ENCODE data around the gene NMB. TPM values are rescaled to one million over a fixed set of nuclear protein-coding genes. Genes with fewer than 3 reads are reported as not detected.

Gene NMB
- total and polyA plus RNA-seq, 2 of the 13 experiments (the other 11 are each of a cell fraction or from before 2014, with no cell fraction given) = 10.4 to 25.4 TPM

DNA sequence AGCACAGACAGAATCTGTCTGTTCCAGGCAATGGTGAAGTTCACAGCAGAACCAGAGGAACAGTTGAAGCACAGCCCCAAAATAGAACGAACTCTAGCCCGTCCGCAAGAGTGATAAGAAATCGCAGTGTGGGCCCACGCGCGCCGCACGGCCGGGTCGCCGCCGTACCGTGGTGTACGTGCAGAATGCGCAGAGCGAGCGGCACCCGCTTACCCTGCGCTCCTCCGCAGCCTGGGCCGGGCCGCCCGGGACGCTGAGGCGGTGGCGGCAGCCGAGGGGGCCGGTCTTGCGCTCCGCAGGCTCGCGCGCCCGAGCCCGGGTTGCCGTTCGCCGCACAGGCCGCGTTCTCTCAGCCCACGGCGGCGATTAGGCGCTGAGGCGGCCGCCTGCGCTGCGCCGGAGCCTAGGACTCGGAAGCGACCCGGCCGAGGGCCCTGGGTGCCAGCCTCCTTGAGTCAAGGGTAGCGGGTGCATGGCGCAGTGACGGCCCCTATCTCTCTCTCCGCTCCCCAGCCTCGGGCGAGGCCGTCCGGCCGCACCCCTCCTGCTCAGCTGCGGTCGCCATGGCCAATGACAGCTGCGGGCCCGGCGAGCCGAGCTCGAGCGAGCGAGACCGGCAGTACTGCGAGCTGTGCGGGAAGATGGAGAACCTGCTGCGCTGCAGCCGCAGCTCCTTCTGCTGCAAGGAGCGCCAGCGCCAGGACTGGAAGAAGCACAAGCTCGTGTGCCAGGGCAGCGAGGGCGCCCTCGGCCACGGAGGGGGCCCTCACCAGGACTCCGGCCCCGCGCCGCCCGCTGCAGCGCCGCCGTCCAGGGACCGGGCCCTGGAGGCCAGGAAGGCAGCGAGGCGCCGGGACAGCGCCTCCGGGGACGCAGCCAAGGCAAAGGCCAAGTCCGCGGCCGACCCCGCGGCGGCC lies 24.4 kb downstream of the NMB start (continued):
- TF ChIP-seq ZNF142 (CRISPR knock-in tag; IDR thresholded peaks at IDR 0.05) (peak; percentile 86), GTF2F1 (IDR thresholded peaks at IDR 0.05; ENCODE audit: low read length) (no peak), ZNF556 (CRISPR knock-in tag; IDR thresholded peaks at IDR 0.05; ENCODE audit: borderline replicate concordance) (peak; percentile 80), FOXC1 (CRISPR knock-in tag; IDR thresholded peaks at IDR 0.05; ENCODE audit: borderline replicate concordance) (0 out of 2 replicates have a peak, but pooled peaks have one; percentile 6), GABPB1 (CRISPR knock-in tag; IDR thresholded peaks at IDR 0.05) (peak; percentile 72; the same call in 1 of the 2 replicates), NR3C1 (CRISPR knock-in tag; IDR thresholded peaks at IDR 0.05) (no peak), SRY (CRISPR knock-in tag; IDR thresholded peaks at IDR 0.05) (peak; percentile 53; the same call in 1 of the 2 replicates), CC2D1A (CRISPR knock-in tag; IDR thresholded peaks at IDR 0.05) (no peak), MEF2D (CRISPR knock-in tag; IDR thresholded peaks at IDR 0.05) (no peak), ZNF263 (CRISPR knock-in tag; IDR thresholded peaks at IDR 0.05) (peak; percentile 17; the same call in 1 of the 2 replicates), LCORL (IDR thresholded peaks at IDR 0.05) (no peak), LCORL (CRISPR knock-in tag; IDR thresholded peaks at IDR 0.05) (peak; percentile 62; the same call in 1 of the 2 replicates), KDM5B (CRISPR knock-in tag; IDR thresholded peaks at IDR 0.05; ENCODE audit: borderline replicate concordance) (no peak; the same call in 1 of the 2 replicates), SOX5 (CRISPR knock-in tag; IDR thresholded peaks at IDR 0.05; ENCODE audit: borderline replicate concordance) (peak; percentile 56; the same call in 1 of the 2 replicates), ZNF512B (CRISPR knock-in tag; IDR thresholded peaks at IDR 0.05; ENCODE audit: borderline replicate concordance) (no peak), FOXA1 (IDR thresholded peaks at IDR 0.05) (no peak), FOXA1 (CRISPR knock-in tag; IDR thresholded peaks at IDR 0.05) (peak; percentile 22; the same call in 1 of the 2 replicates), ZNF292 (CRISPR knock-in tag; IDR thresholded peaks at IDR 0.05; ENCODE audit: borderline replicate concordance, low read depth) (0 out of 2 replicates have a peak, but pooled peaks have one; percentile 12)
- TF ChIP-seq, protein P1, sequence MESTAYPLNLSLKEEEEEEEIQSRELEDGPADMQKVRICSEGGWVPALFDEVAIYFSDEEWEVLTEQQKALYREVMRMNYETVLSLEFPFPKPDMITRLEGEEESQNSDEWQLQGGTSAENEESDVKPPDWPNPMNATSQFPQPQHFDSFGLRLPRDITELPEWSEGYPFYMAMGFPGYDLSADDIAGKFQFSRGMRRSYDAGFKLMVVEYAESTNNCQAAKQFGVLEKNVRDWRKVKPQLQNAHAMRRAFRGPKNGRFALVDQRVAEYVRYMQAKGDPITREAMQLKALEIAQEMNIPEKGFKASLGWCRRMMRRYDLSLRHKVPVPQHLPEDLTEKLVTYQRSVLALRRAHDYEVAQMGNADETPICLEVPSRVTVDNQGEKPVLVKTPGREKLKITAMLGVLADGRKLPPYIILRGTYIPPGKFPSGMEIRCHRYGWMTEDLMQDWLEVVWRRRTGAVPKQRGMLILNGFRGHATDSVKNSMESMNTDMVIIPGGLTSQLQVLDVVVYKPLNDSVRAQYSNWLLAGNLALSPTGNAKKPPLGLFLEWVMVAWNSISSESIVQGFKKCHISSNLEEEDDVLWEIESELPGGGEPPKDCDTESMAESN (CRISPR knock-in tag; conservative IDR thresholded peaks at IDR 0.05) = 0 out of 2 replicates have a peak, but pooled peaks have one; percentile 55
